ENCODE measurements around the gene BMPR1A. TPM values are rescaled to one million over a fixed set of nuclear protein-coding genes. Genes with fewer than 3 reads are reported as not detected.
A peak's percentile ranks its signal among the peaks of the same experiment; 100 is the strongest.
"Not testable (repeated sequence)": the region's sequence is repeated elsewhere in the genome, so short reads cannot be mapped to it uniquely, and the experiment has no call there.

Gene BMPR1A
- polyA plus RNA-seq, 3 donors, result 0.25 to 0.67 (median 0.61) TPM

DNA sequence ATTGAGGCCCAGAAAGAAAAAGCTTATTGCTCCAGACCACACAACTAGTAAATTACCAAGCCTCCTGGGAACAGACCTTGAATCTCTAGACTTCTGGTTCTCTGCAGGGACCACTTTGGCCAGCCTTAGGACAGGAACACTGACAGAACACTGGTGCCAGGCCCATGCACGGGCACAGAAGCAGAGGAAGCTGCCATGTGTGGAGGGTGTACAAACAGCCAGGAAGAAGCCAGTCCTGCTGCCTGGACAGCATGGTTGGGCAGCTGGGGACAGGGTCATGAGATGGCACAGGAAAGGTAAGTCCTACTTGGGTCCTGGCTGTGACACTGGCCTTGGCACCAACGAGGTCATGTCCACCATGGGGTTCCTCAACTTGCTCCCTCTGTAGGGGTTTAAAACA, 181.8 kb downstream of the BMPR1A start:
- Histone ChIP-seq H2AFZ (ENCODE audit: insufficient read depth, low read depth, low read length, poor library complexity, severe bottlenecking) (no peak overlapping the region), H3K27ac (ENCODE audit: low read depth in 1 of 2, low read length in 2 of 2) (no peak overlapping the region), H3K79me2 (ENCODE audit: insufficient read depth, low read length) (no peaks in the 10 kb centered on the region), H3K27me3 (ENCODE audit: control insufficient read depth in 2 of 2, insufficient read depth in 2 of 2, low read length in 2 of 2) (peaks cover 0 to 3% of the 10 kb centered on the region in 2 donors), H3K4me3 (replicated peaks in 1 of 3; ENCODE audit: low read depth in 2 of 3, low read length in 3 of 3) (no peak overlapping the region), H3K9me3 (replicated peaks in 1 of 2; ENCODE audit: control insufficient read depth in 1 of 2, insufficient read depth in 1 of 2, low read length in 2 of 2) (no peaks in the 10 kb centered on the region), H3K9ac (ENCODE audit: insufficient read depth, low read length, poor library complexity, severe bottlenecking) (no peak overlapping the region), H3K36me3 (replicated peaks in 1 of 2; ENCODE audit: control insufficient read depth in 1 of 2, insufficient read depth in 2 of 2, low read length in 2 of 2) (no peaks in the 10 kb centered on the region), H3K4me2 (replicated peaks; ENCODE audit: extremely low read depth, low read length, poor library complexity, severe bottlenecking) (no peak overlapping the region), H4K20me1 (ENCODE audit: insufficient read depth, low read length) (no peaks in the 10 kb centered on the region), H3K4me1 (ENCODE audit: control insufficient read depth in 1 of 2, insufficient read depth in 2 of 2, low read length in 2 of 2) (peaks cover 4 to 6% of the 10 kb centered on the region in 2 donors)
- TF ChIP-seq, protein P1, sequence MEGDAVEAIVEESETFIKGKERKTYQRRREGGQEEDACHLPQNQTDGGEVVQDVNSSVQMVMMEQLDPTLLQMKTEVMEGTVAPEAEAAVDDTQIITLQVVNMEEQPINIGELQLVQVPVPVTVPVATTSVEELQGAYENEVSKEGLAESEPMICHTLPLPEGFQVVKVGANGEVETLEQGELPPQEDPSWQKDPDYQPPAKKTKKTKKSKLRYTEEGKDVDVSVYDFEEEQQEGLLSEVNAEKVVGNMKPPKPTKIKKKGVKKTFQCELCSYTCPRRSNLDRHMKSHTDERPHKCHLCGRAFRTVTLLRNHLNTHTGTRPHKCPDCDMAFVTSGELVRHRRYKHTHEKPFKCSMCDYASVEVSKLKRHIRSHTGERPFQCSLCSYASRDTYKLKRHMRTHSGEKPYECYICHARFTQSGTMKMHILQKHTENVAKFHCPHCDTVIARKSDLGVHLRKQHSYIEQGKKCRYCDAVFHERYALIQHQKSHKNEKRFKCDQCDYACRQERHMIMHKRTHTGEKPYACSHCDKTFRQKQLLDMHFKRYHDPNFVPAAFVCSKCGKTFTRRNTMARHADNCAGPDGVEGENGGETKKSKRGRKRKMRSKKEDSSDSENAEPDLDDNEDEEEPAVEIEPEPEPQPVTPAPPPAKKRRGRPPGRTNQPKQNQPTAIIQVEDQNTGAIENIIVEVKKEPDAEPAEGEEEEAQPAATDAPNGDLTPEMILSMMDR (IDR thresholded peaks at IDR 0.05), result no peak
- Mint-ChIP-seq H3K9me3 (peaks cover 0 to 2% (median 2%) of the 10 kb centered on the region in 7 donors), H3K4me1 (no peaks in the 10 kb centered on the region), H3K27me3 (ENCODE audit: low read depth in 3 of 3) (peaks cover 3 to 5% (median 5%) of the 10 kb centered on the region in 3 donors), H3K36me3 (no peaks in the 10 kb centered on the region), H3K4me3 (no peak overlapping the region), H3K27ac (no peak overlapping the region)
- whole genome bisulfite sequencing (ENCODE audit: insufficient coverage), result 84% methylated on average over 2 of the region's 2 CpGs
- intact Hi-C loops (cut with micrococcal nuclease), result no loop called here
- DNase-seq, result no peak

DNA sequence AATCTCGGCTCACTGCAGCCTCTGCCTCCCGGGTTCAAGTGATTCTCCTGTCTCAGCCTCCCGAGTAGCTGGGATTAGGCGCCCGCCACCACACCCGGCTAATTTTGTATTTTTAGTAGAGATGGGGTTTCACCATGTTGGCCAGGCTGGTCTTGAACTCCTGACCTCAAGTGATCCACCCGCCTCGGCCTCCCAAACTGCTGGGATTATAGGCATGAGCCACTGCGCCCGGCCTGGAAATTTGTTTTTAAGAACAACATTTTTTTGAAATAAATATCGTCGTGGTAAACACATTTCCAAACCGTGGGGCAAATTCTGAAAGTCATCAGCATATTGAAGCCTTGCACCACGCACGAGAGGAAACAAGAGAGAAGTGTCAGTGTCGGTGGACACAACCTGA, 183.7 kb downstream of the BMPR1A start:
- 96% methylated on average over 13 of the region's 16 CpGs for WGBS (ENCODE audit: insufficient coverage)
- H3K4me1 ChIP-seq (ENCODE audit: control insufficient read depth in 1 of 2, insufficient read depth in 2 of 2, low read length in 2 of 2); H3K36me3 ChIP-seq (replicated peaks in 1 of 2; ENCODE audit: control insufficient read depth in 1 of 2, insufficient read depth in 2 of 2, low read length in 2 of 2); H3K79me2 ChIP-seq (ENCODE audit: insufficient read depth, low read length); H3K9me3 ChIP-seq (replicated peaks in 1 of 2; ENCODE audit: control insufficient read depth in 1 of 2, insufficient read depth in 1 of 2, low read length in 2 of 2); DNase-seq; H3K9me3 Mint-ChIP-seq; H3K4me2 ChIP-seq (replicated peaks; ENCODE audit: extremely low read depth, low read length, poor library complexity, severe bottlenecking); H3K9ac ChIP-seq (ENCODE audit: insufficient read depth, low read length, poor library complexity, severe bottlenecking); H3K27ac ChIP-seq (ENCODE audit: low read depth in 1 of 2, low read length in 2 of 2); H3K4me3 ChIP-seq (replicated peaks in 1 of 3; ENCODE audit: low read depth in 2 of 3, low read length in 3 of 3); H3K27ac Mint-ChIP-seq; H3K4me1 Mint-ChIP-seq; H3K27me3 ChIP-seq (ENCODE audit: control insufficient read depth in 2 of 2, insufficient read depth in 2 of 2, low read length in 2 of 2); intact Hi-C loops (cut with micrococcal nuclease); H3K27me3 Mint-ChIP-seq (ENCODE audit: low read depth in 3 of 3); H4K20me1 ChIP-seq (ENCODE audit: insufficient read depth, low read length); H3K36me3 Mint-ChIP-seq: not testable (repeated sequence)
- H2AFZ ChIP-seq (ENCODE audit: insufficient read depth, low read depth, low read length, poor library complexity, severe bottlenecking), result peak overlapping the region; percentile 63
- peak overlapping the region in 1 of 2 donors; percentile 81 for H3K4me3 Mint-ChIP-seq

Measured in CD14-positive monocyte (primary cell).